DOHH2 (cell line): ENCODE measurements around the gene DSTN.

Source experiments
- CTCF ChIP-seq: fragments of 200-600 bp; sonication (generic); IDR thresholded peaks from one replicate; pipeline ENCODE4 v1.5.1; 2014; ENCODE audit warnings: antibody characterized with exemption, mild to moderate bottlenecking, low read depth, low read length; ENCODE audit not compliant: poor library complexity, severe bottlenecking
- EZH2phosphoT487 ChIP-seq: fragments of 200-600 bp; sonication (generic); IDR thresholded peaks from 2 replicates; pipeline ENCODE4 v1.6.1; 2017; ENCODE audit warnings: borderline replicate concordance, mild to moderate bottlenecking, antibody characterized with exemption, low read length, moderate library complexity, mixed read lengths

GRCh38 chr20:17602493-17602892 lies 32.6 kb downstream of the DSTN start:
- TF ChIP-seq CTCF (no peak), EZH2phosphoT487 (no peak)
